SIG-M5 treated with dmso at 0.1 percent for 504 hours (cell line): ENCODE measurements around the gene LZTS2.
A peak's percentile ranks its signal among the peaks of the same experiment; 100 is the strongest.

Experiments used
- DNase-seq: peaks from one replicate; lab custom pipeline; 2025; ENCODE audit not compliant: unreplicated experiment; lab: John Stamatoyannopoulos, UW

LZTS2 gene

DNA sequence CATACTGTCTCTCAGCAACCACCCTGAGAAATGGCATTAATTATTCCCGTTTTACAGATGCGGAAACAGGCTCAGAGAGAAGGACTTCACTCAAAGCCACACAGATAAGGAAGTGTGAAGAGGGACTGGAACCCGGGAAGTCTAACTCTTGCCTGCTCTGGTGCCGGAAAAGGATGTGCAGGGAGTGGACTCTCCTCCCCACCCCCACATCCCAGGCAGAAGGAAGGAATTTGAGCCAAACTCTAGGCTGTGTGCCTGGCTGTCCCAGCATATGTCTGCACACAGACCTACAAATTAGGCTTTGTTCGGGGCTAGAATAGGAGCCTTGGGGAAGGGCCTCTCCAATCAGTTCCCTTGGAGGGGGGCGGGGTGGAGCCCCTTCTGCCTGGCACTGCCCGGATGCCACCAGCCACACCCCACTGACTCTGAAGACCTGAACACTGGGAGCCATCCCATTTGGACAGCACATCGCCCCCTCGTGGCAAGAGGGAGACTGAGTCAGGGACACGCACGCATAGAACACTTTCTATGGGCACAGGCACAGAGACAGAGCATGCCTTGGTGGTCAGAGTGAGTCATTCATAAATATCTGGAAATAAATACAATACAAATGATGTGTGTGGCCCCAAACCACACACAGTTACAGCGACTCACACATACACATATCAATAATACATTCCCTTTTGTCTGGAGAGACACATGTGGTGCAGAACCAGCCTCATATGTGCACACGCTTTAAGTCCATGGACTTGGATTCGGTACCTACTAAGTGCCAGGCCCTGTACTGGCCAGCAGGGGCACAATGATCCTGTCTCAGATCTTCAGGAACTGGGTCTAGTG lies 13.1 kb downstream of the LZTS2 start:
- peak; percentile 83 for DNase-seq

DNA sequence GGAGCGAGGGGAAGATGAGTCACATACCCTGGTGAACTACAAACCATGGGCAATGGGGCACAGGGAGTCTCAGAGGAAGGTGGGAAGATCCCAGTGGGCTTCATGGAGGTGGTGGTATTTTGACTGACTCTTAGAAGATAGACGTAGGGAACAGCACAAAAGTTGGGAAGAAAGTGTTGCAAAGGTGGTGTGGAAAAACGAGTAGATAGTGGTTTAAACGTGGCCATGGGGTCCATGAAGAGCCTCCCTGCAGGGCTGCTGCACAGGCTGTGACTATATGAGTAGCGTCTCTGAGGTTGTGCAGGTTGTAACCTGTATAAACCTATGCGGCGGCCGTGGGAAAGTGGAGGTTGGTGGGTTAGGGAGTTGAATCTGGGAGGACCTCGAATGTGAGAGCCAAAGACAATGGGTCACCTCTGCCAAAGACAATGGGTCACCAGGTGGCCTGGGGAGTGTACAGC lies 13.8 kb downstream of the LZTS2 start:
- no peak for DNase-seq

DNA sequence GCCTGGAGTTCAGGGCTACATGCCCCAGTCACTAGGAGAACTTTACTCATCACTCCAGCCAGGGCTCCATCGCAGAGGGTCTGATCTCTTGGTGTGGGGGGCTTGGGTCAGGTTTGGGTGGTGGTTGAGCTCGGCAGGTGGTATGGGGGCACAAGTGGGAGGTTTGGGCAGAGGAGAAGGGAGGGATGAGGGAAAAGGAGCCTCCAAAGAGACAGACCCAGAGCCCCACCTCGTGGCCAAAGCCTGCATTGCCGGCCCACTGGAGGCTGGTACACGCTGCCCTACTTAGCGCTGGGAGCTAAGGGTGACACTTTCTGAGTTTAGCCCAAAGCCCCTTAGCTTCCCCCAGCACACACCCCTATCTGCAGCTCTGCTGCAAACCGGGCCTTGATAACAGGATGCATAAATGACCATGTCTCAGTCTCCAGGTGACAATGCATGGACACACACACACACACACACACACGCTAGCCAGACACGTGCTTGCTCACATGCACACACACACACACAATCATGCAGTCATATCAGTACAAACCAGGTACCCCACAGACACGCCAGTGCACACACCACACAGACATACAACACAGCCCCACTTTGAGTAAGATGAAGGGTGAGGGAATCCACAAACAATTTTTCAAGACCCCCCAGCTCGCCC lies 14.7 kb downstream of the LZTS2 start:
- DNase-seq = peak; percentile 35

DNA sequence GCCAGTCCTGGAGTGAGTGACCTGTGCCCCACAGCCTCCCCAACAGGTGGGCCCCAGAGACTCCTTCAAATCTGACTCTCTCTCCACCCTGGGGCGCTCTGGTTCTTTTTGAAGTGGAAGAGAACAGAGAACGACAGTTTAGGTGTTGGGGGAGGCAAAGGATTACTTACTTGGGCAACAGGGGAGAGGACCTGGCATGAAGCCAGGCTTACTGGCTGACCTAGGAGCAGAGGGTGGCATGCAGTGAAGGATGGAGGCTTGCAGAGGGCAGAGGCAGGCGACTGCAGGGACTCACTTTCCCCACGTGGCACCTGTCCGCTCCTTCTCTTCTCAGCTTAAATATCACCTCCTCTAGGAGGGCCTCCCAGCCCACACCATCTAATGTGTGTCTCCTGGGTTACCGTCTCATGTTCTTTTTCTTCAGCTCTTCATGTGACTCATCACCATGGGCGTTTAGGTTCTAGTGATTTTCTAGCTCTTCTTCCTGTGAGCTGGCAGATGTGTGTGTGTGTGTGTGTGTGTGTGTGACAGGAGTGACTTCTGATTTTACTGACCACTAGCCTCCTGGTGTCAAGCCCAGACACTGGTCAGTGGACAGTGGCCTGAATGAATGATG lies 15.5 kb downstream of the LZTS2 start:
- DNase-seq = no peak

DNA sequence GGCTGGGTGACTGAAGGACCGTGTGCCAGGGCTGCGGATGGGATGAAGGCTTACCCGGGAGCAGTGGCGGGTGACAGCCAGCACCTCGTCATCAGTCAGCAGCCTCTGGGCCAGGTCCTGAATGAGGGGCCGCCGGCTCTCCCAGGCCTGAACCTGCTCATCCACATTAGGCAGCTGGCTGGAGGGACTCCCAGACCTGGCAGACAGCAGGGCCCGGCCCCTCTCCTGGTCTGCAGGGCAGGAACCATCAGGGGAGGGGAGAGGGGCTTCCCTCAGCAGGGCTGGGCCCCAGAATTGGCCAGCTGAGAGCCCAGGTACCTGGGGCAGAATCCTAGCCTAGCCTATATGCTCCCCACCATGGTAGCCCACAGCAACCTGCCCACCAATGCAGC lies 16.0 kb downstream of the LZTS2 start:
- no peak for DNase-seq

DNA sequence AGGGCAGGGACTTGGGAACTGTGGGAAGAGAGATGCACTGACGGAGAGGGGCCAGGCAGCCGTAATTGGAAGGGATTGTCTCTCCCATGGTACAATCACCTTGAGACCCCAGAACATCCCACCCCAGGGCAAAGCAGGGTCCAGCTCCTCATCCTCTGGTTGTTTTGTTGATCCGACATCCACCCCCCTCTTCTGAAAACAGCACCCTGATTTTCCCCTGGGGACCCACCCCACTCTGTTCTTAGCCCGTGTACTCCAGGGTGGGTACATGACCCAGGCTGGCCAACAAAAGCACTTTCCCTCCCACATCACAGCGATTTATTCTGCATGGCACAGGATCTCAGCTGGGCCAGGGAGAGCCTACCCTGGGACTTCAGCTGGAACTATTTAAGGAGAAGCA lies 17.2 kb downstream of the LZTS2 start:
- no peak for DNase-seq

DNA sequence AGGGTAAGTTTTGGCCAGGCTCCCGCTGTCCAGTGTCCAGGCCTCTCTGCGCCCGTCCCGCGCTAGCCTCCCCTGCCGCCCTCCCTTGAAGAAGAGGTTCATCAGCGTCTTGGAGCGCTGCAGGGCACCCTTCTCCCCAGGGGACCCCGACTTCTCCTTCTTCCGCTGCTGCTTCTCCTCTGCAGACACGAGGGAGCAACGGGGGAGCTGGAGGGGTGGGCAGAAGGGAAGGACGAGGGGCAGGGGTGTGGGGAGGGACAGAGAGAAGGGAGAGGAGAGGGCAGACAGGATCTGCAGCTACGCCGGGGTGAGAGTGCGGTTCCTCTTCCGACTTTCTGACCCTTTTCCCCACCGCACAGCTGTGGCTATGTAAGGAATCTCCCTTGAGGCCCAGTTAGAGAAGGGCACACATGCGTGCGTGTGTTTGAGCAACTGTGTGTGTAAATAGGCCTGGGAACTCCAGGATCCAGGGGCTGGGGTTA lies 18.6 kb downstream of the LZTS2 start:
- peak; percentile 13 for DNase-seq

DNA sequence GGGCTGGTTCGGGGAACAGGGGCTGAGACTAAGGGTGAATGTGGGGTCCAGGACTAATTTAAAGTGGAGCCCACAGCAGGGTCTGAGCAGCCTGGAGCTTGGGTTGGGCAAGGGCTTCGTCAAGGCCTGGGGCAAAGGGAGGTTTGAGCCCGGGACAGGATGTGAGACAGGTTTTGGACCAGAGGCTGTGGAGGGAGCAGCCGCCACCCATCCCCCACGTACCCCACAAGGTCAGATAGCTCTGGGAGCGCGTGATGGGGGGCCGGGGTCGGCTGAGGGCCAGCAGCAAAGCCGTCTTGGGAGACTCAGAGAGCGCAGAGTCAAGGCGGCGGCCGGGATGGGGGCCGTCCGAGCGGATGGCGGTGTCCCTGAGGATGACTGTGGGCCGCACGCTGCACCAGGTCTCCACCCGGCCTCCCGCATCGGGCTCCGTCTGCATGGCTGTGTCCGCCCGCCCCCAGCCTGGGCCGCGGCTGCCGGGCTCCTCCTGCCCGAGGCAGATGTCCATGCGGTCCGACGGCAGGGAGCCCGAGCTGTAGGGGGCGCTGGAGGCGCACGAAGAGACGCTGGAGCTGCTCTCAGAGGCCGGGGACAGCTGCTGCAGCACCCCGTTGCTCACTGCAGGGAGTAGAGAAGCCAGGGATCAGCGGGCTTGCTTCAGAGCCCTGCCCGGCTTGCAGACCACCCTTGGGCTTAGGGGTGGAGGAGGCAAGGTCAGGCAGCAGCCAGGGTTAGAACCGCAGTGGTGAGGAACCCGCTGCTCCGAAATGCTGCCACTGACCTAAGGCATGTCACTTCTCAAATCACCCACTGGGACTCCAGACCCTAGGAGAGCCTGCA lies 19.2 kb downstream of the LZTS2 start:
- peak; percentile 46 for DNase-seq

DNA sequence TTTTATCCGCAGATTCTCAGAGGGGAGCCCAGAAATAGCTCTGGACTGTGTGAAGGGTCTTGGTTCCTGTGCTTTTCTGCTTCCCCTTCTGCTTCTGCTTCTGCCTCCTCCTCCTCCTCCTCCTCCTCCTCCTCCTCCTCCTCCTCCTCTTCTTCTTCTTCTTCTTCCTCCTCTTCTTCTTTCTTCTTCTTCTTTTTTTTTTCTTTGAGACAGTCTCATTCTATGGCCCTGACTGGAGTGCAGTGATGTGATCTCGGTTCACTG lies 19.8 kb downstream of the LZTS2 start:
- no peak for DNase-seq

DNA sequence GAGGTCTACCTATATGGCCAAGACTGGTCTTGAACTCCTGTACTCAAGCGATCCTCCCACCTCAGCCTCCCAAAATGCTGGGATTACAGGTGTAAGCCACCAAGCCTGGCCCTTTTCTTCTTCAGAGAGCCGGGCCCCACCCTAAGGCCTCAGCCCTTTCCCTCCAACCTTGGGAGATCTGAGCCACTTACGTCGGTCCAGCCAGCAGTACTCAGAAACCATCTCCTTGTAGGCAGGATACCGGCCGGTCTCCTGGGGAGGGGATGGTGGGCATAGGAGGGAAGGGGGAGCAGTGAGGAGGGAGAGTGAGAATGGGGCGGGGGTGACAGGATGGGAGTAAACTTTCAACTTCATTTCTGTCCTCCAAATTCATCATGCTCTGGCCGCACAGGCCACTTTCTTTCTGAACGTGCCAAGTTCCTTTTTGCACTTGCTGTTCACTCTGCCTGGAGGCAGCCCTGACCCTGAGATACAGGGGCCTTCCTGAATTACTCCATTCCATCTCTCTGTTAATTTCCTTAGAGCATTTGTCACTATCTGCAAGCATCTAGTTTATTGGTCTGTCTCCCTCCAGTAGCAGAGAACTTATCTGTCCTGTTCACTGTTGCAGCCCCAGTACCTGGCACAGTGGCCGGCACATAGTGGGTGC lies 20.9 kb downstream of the LZTS2 start:
- no peak for DNase-seq

DNA sequence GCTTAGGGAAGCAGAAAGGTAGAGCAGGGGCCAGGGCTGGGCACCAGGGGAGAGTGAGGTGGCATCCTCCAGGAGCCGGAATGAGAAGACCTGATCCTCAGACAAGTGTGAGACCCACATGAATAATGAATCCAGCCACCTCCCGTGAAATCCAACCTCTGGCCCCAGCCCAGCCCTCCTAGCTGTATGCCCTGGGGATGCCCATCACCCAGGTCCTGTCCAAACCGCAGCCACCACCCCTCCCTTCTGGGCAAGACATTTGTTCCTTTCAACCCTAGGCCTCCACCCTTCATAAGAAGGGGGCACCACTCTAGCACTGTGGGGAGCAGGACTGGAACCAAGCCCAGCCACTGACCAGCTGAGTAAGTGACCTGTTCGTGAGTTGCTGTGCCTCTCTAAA lies 21.6 kb downstream of the LZTS2 start:
- DNase-seq = no peak

DNA sequence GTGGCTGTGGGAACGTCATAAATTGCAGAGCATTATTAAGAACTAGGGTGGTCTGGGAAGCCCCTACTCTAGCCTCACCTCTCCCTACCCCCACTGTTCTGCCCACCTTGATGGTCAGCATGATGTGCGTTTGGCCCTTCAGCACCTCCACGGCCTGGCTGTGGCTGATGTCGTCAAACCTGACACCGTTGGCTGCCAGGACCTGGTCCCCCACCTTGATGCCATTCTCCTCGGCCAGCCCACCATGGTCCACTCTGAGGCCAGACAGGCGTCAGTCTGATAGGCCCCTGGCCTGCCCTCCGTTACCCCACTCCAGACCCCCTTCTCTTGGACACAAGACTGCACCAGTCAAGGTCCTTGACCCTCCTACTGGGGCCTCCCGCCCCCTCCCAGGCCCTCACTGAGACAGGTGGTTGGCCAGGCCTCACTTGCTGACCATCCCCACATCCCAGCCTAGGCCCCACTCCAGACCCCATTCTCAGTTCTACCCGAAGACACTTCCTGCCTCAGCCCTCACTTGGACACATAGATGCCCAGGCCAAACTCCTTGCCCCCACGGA lies 22.2 kb downstream of the LZTS2 start:
- DNase-seq = no peak

DNA sequence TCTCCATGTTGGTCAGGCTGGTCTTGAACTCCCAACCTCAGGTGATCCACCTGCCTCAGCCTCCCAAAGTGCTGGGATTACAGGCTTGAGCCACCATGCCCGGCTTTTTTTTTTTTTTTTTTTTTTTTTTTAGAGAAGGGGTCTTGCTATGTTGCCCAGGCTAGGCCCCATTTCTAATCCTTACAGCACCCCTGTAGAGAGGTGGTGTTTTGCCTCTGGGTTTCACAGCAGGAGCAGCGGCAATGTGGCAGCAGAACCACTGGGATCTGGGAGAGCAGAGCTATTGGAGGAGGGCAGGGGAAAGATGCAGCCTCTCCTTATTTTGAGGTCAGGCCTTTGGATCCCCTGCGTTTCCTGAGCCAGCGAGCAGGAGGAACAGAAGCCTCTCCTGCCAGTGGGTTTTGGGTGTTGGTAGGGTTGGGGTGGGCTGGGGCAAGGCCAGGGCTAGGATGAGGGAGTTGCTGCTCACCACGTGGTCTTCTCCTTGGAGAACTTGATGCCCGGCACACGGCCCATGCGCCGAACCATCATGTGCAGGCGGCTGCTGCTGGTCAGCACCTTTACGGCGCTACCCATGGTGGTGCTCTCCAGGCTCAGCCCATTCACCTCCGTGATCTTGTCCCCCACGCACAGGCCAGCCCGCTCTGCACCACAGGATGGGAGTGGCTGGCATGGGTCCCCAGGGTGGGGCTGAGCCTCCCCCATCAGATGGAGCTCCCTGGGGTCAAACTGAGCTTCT lies 23.5 kb downstream of the LZTS2 start:
- no peak for DNase-seq

DNA sequence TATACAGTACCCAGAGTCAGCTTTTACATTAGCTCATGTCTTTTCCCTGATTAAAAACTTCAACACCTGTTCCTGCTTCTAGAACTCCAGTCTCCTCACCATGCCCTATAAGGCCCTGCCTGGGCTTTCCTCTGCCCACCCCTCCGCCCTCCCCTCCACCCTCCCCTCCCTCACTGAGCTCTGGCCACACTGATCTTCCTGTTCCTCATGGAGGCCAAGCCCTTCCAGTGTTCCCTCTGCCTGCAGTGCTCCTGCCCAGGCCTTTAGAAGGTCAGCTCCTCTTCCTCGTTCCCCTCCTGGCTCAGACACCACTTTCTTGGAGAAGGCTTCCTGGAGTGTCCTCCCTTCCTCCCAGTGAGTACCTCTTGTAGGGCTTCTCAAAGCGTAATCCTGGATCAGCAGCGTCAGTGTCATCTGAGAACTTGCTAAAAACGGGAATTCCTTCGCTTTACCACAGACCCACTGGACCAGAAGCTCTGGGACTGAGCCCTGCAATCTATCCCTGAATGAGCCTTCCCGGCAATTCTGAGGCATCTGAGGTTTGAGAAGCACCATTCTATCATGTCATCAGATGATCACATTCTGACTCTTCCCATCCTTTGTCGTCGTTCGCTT lies 27.6 kb downstream of the LZTS2 start:
- DNase-seq = no peak

DNA sequence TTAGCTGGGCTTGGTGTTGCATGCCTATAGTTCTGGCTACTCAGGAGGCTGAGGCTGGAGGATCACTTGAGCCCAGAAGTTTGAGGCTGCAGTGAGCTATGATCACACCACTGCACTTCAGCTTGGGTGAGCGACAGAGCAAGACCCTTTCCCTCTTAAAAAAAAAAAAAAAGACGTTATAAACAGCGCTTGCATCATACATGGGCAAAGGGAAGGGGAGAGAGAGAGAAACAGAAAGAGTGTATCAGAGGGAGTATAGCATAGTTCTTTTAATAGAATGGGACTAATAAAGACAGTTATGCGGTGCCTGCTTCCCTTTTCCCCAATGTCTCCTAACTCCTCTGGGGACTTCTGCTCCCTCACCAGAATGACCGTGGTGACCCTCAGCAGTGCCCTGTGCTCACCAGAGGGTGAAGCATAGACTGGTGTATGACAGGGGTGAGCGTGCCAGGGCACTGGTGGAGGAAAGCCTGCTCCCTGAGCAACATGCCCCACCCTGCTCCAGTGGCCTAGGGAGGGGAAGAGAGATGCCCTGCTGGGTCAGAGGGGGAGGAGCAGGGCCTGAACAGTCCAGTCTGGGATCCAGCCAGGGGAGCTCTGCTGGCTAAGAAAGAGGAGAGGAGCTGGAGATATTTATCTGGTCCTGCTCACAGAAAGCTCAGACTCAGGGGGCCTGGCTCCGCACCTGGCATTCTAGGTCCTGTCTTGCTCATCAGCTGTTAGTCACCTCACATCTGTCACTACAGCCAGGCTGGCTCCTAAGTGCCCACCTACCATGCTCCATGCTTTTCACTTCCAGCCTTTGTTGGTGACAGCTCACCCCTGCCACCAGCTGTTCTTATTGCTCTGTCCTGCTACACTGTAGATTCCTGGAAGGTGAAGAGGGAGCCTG lies 29.1 kb downstream of the LZTS2 start:
- peak; percentile 78 for DNase-seq

DNA sequence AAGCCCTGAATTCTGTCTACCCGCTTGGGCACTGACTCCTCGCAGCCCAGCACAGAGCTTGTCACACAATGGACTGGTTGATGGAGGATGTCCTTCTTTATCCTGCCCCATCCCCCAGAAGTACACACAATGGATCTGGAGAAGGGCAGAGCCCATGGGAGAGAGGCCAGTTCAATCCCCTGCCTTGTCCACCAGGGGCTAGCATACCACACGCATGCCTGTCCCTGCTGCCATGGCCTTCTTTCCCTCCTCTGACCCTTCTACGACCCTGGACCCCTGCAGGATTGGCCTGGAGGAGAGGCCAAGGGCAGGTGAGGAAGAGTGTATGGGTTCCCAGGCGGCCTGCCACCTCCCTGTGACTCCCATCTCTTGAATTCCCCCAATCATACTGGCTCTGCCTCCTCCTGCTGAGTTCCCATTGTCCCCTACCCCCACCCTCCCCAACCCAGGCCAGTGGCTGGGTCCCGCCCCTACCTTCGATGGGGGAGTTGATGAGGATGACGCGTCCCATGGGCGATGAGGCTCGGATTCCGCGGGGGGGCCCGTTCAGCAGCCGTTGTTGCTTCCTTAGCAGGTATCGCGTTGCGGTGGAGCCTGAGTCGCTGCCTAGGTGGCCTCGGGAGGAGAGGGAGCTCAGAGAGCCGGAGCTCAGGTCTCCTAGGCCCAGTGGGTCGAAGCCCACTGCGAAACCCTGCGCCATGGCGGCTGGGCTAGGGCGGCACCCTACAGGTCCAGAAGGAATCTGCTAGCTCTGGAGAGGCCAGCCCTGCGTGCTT lies 30.1 kb downstream of the LZTS2 start:
- DNase-seq = no peak

DNA sequence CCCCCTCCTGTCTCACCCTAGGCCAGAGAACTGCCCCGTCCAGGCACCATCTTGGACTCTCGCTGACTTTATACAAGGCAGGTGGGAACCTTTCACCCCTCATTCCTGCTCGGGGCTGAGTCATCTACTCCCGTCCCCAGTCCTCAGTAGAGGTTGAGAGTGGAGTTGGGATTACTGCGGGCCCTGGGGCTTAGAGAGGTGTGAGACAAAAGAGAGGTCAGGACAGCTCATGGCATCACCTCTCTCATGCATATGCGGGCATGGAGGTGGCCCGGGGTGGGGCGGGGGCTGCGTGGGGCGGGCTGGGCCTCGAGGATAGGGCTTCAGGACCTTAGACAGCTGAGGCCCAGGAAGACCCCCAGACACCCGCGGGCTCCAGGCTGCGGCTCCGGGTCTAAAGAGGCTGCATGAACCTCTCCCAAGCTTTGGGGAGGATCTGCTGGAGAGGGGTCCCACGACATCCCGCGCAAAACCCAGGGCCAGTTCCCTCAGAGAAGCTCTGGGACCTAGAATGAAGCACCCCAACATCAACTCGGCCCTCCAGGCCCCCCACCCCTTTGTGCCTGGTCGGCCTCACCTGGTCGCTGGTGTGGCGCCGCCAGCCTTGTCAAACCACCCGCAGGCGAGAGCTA lies 31.0 kb downstream of the LZTS2 start:
- no peak for DNase-seq
